GM21619 (cell line): ENCODE results near the gene A2M.
"Not testable (repeated sequence)": the region's sequence is repeated elsewhere in the genome, so short reads cannot be mapped to it uniquely, and the experiment has no call there.

ENCODE experiments used
- ATAC-seq: cut with Tn5 transposase; IDR thresholded peaks from one replicate; pipeline ENCODE4 v1.9.1; 2021; ENCODE audit not compliant: unreplicated experiment

Gene A2M

GRCh38 chr12:9115731-9116559 lies at the start of gene A2M:
Gene A2M (minus strand): TSS chr12:9115919. CDS start chr12:9115849, 70 bp downstream.
- no peak for ATAC-seq

GRCh38 chr12:9163392-9163791 lies 47.7 kb upstream of the A2M start:
- no peak for ATAC-seq

GRCh38 chr12:9156119-9156518 lies 40.4 kb upstream of the A2M start:
- ATAC-seq, result no peak

- ATAC-seq, result no peak
These were observed 33.7 kb upstream of the A2M start for GRCh38 chr12:9149372-9149771.

GRCh38 chr12:9148926-9149325 lies 33.2 kb upstream of the A2M start:
- ATAC-seq, result no peak

- ATAC-seq, result no peak
These were observed 31.7 kb upstream of the A2M start for GRCh38 chr12:9147461-9147860.

- ATAC-seq, result no peak
These were observed 29.0 kb upstream of the A2M start for GRCh38 chr12:9144730-9145106.

- no peak for ATAC-seq
These were observed 28.4 kb upstream of the A2M start for GRCh38 chr12:9143929-9144729.

GRCh38 chr12:9143137-9143536 lies 27.4 kb upstream of the A2M start:
- ATAC-seq, result no peak

- ATAC-seq, result not testable (repeated sequence)
These were observed 24.0 kb upstream of the A2M start for GRCh38 chr12:9139588-9140290.

- no peak for ATAC-seq
These were observed 20.2 kb upstream of the A2M start for GRCh38 chr12:9135903-9136310.

- no peak for ATAC-seq
These were observed 19.4 kb upstream of the A2M start for GRCh38 chr12:9134981-9135628.

- ATAC-seq, result no peak
These were observed 17.6 kb upstream of the A2M start for GRCh38 chr12:9133216-9133916.

GRCh38 chr12:9132008-9132535 lies 16.4 kb upstream of the A2M start:
- ATAC-seq, result no peak

GRCh38 chr12:9130244-9130643 lies 14.5 kb upstream of the A2M start:
- ATAC-seq, result no peak

- no peak for ATAC-seq
These were observed 12.4 kb upstream of the A2M start for GRCh38 chr12:9127936-9128663.

GRCh38 chr12:9127484-9127883 lies 11.8 kb upstream of the A2M start:
- no peak for ATAC-seq

GRCh38 chr12:9124383-9125031 lies 8.8 kb upstream of the A2M start:
- ATAC-seq, result no peak

GRCh38 chr12:9123781-9124382 lies 8.2 kb upstream of the A2M start:
- no peak for ATAC-seq
